ENCODE results near the gene CYBC1. TPM values are rescaled to one million over a fixed set of nuclear protein-coding genes. Genes with fewer than 3 reads are reported as not detected.

CYBC1 gene
- total and polyA plus RNA-seq, 9 of the 15 experiments (the other 6 are each of a cell fraction or from before 2014, with no cell fraction given) = 1.3 to 71.8 (median 49.9) TPM

- no peak for TF ChIP-seq ZBTB26 (CRISPR knock-in tag; IDR thresholded peaks at IDR 0.05)
- no peak for TF ChIP-seq E4F1 (CRISPR knock-in tag; IDR thresholded peaks at IDR 0.05; ENCODE audit: borderline replicate concordance)
- no peak for TF ChIP-seq SIRT6 (IDR thresholded peaks at IDR 0.05; ENCODE audit: low read depth, low read length)
- no peak for TF ChIP-seq SNAPC5 (CRISPR knock-in tag; IDR thresholded peaks at IDR 0.05)
- no peak for TF ChIP-seq HMG20A (CRISPR knock-in tag; conservative IDR thresholded peaks at IDR 0.05)
- no peak for TF ChIP-seq ZNF583 (CRISPR knock-in tag; IDR thresholded peaks at IDR 0.05)
- no peak for TF ChIP-seq BRF1 (IDR thresholded peaks at IDR 0.05; ENCODE audit: borderline replicate concordance, extremely low read depth, insufficient read length)
Measured at GRCh38 chr17:82406131-82406671, 44.4 kb downstream of the CYBC1 start (continued).

All from K562 (cell line).